ENCODE data around the gene KRT23. TPM values are rescaled to one million over a fixed set of nuclear protein-coding genes. Genes with fewer than 3 reads are reported as not detected.

The KRT23 gene
- total RNA-seq, 1 experiment from 2014 or later, result not detected

GRCh38 chr17:40962059-40962561 is 24.7 kb upstream of the KRT23 start:
- Histone ChIP-seq H2BK5ac (ENCODE audit: insufficient read length, low read length) (no peak overlapping the region), H3K18ac (ENCODE audit: insufficient read length, low read depth, low read length) (no peak overlapping the region), H3T11ph (ENCODE audit: low read length) (no peak overlapping the region), H3K27me3 (ENCODE audit: insufficient read depth, low read length) (no peaks in the 10 kb centered on the region), H2BK12ac (ENCODE audit: insufficient read length, low read depth, low read length) (no peak overlapping the region), H3K79me1 (ENCODE audit: insufficient read depth, low read depth, low read length, poor library complexity, severe bottlenecking) (no peaks in the 10 kb centered on the region), H3K23ac (ENCODE audit: insufficient read length, low read depth, low read length) (no peak overlapping the region), H3K9ac (ENCODE audit: extremely low read depth, insufficient read length, low read length) (no peak overlapping the region), H3K79me2 (ENCODE audit: insufficient read depth, low read length) (no peaks in the 10 kb centered on the region), H2BK15ac (ENCODE audit: low read depth, low read length) (no peak overlapping the region), H3K14ac (ENCODE audit: insufficient read depth, low read length) (no peak overlapping the region), H3K4me1 (ENCODE audit: insufficient read depth, low read length) (peaks cover 9% of the 10 kb centered on the region; the same call in 1 of the 2 replicates), H3K56ac (ENCODE audit: insufficient read length, low read depth, low read length) (no peak overlapping the region), H4K8ac (replicated peaks; ENCODE audit: insufficient read length, low read depth, low read length) (no peak overlapping the region), H3K23me2 (ENCODE audit: insufficient read length, low read depth, low read length, poor library complexity, severe bottlenecking) (no peaks in the 10 kb centered on the region), H3K4ac (ENCODE audit: low read depth, low read length) (no peak overlapping the region), H4K91ac (ENCODE audit: insufficient read length, low read depth, low read length) (no peak overlapping the region), H3K27ac (ENCODE audit: insufficient read length, low read depth, low read length) (no peak overlapping the region), H3K9me3 (ENCODE audit: control insufficient read depth, low read depth, low read length) (no peaks in the 10 kb centered on the region), H2AK5ac (ENCODE audit: insufficient read length, low read length) (no peak overlapping the region), H2BK120ac (ENCODE audit: low read depth, low read length, poor library complexity, severe bottlenecking) (no peak overlapping the region), H4K5ac (ENCODE audit: insufficient read length, low read depth, low read length) (no peak overlapping the region), H2BK20ac (ENCODE audit: low read depth, low read length, poor library complexity, severe bottlenecking) (no peak overlapping the region), H3K4me2 (ENCODE audit: insufficient read depth, insufficient read length, low read length) (no peak overlapping the region), H2AFZ (ENCODE audit: low read length) (no peak overlapping the region), H4K20me1 (ENCODE audit: control insufficient read depth, insufficient read depth, insufficient read length) (no peaks in the 10 kb centered on the region)
- Mint-ChIP-seq H3K4me1 (peaks cover 20 to 23% of the 10 kb centered on the region in 2 experiments), H3K36me3 (ENCODE audit: insufficient read depth in 1 of 3, low read depth in 3 of 3) (no peaks in the 10 kb centered on the region), H3K4me3 (no peak overlapping the region), H3K27ac (no peak overlapping the region), H3K27me3 (ENCODE audit: low read depth) (no peaks in the 10 kb centered on the region; the same call in none of the 2 replicates), H3K9me3 (no peaks in the 10 kb centered on the region)
- no peak for DNase-seq
- no peak for TF ChIP-seq CTCF (conservative IDR thresholded peaks at IDR 0.05)
- WGBS (ENCODE audit: extremely low coverage, insufficient read length, low lambda C conversion rate), result no CpG with 5 or more reads among the region's 4 CpGs

All from H9 (cell line).